Gastroesophageal sphincter (tissue), 3 donors: ENCODE data around the gene C3.

Source experiments
- EP300 ChIP-seq: sonication (generic); formaldehyde crosslinking; IDR thresholded peaks from one replicate; pipeline ENCODE4 v1.6.1; 2017; ENCODE audit warnings: antibody characterized with exemption, mild to moderate bottlenecking
- POLR2A ChIP-seq, 2 donors: fragments of 450-650 bp; IDR thresholded peaks; one replicate each; pipeline ENCODE4 v1.6.1; 2017; ENCODE audit warnings: antibody characterized with exemption in 2 of 2, mild to moderate bottlenecking in 2 of 2, moderate library complexity in 1 of 2
- POLR2AphosphoS5 ChIP-seq: sonication (generic); formaldehyde crosslinking; IDR thresholded peaks from one replicate; pipeline ENCODE4 v1.6.1; 2017; ENCODE audit warnings: antibody characterized with exemption
- TF ChIP-seq, protein P1 (sequence below), 4 experiments: fragments of 200-600 bp in 2 of 4; fragments of 450-650 bp in 2 of 4; sonication (generic) in 1 of 4; IDR thresholded peaks; one replicate each; pipeline ENCODE4 v1.5.1; 2017 to 2019; ENCODE audit warnings: antibody characterized with exemption in 4 of 4, mild to moderate bottlenecking in 2 of 4, moderate library complexity in 2 of 4

GRCh38 chr19:6707658-6708018 is 12.8 kb downstream of the C3 start:
- TF ChIP-seq, protein P1, sequence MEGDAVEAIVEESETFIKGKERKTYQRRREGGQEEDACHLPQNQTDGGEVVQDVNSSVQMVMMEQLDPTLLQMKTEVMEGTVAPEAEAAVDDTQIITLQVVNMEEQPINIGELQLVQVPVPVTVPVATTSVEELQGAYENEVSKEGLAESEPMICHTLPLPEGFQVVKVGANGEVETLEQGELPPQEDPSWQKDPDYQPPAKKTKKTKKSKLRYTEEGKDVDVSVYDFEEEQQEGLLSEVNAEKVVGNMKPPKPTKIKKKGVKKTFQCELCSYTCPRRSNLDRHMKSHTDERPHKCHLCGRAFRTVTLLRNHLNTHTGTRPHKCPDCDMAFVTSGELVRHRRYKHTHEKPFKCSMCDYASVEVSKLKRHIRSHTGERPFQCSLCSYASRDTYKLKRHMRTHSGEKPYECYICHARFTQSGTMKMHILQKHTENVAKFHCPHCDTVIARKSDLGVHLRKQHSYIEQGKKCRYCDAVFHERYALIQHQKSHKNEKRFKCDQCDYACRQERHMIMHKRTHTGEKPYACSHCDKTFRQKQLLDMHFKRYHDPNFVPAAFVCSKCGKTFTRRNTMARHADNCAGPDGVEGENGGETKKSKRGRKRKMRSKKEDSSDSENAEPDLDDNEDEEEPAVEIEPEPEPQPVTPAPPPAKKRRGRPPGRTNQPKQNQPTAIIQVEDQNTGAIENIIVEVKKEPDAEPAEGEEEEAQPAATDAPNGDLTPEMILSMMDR (IDR thresholded peaks at IDR 0.05): no peak
- TF ChIP-seq POLR2A (IDR thresholded peaks at IDR 0.05) (no peak), EP300 (no peak), POLR2AphosphoS5 (no peak)
